Heart left ventricle (tissue), 16 donors: ENCODE measurements around the gene AIP. TPM values are rescaled to one million over a fixed set of nuclear protein-coding genes. Genes with fewer than 3 reads are reported as not detected.

Experiments
- ATAC-seq, 4 donors: fragments of 200-7000 bp; cut with Tn5 transposase; one replicate each; pipeline ENCODE4 v1.9.1; 2020 to 2022; ENCODE audit warnings: moderate library complexity in 4 of 4, mild to moderate bottlenecking in 3 of 4, moderate number of reproducible peaks in 1 of 4
- DNase-seq, 5 donors: peaks; one replicate each; pipeline ENCODE4 v3.0.0-alpha.2; 2020
- H3K27ac ChIP-seq, 12 donors: fragments of 200-600 bp; sonication (generic) in 4 of 12; one replicate each; pipeline versions ENCODE4 v1.5.0 to v1.8.0; 2016 to 2022; ENCODE audit warnings: mild to moderate bottlenecking in 2 of 12
- H3K27me3 ChIP-seq, 9 donors: fragments of 200-600 bp; sonication (generic) in 2 of 9; one replicate each; pipeline versions ENCODE4 v1.5.1 to v1.8.0; 2016 to 2022; ENCODE audit warnings: mild to moderate bottlenecking in 3 of 9
- H3K36me3 ChIP-seq, 9 donors: fragments of 200-600 bp; sonication (generic) in 2 of 9; one replicate each; pipeline versions ENCODE4 v1.5.0 to v1.8.0; 2018 to 2022; ENCODE audit warnings: mild to moderate bottlenecking in 2 of 9
- H3K4me1 ChIP-seq, 12 donors: fragments of 200-600 bp; sonication (generic) in 4 of 12; one replicate each; pipeline versions ENCODE4 v1.5.0 to v1.8.0; 2016 to 2022; ENCODE audit warnings: mild to moderate bottlenecking in 3 of 12
- H3K4me3 ChIP-seq, 12 donors: fragments of 200-600 bp; sonication (generic) in 4 of 12; one replicate each; pipeline versions ENCODE4 v1.5.0 to v1.8.0; 2017 to 2022; ENCODE audit warnings: mild to moderate bottlenecking in 9 of 12, moderate library complexity in 4 of 12
- H3K9me3 ChIP-seq, 12 donors: fragments of 200-600 bp; sonication (generic) in 4 of 12; one replicate each; pipeline versions ENCODE4 v1.5.0 to v1.8.0; 2016 to 2022; ENCODE audit warnings: mild to moderate bottlenecking in 1 of 12
- CTCF ChIP-seq, 12 donors: fragments of 200-600 bp; sonication (generic) in 4 of 12; IDR thresholded peaks; one replicate each; pipeline versions ENCODE4 v1.5.0 to v1.8.0; 2018 to 2022; ENCODE audit warnings: antibody characterized with exemption in 12 of 12, mild to moderate bottlenecking in 5 of 12
- POLR2A ChIP-seq, 2 donors: fragments of 450-650 bp; IDR thresholded peaks; one replicate each; pipeline ENCODE4 v1.6.1; 2017; ENCODE audit warnings: antibody characterized with exemption in 2 of 2, mild to moderate bottlenecking in 2 of 2, moderate library complexity in 2 of 2
- WGBS, 4 donors: extraction: QIAGEN DNeasy Blood & Tissue Kit in 2 of 4; methylation state at CpG; one replicate each; pipeline versions ENCODE4 v1.1.5 to v1.1.7; 2013 to 2018; 5-methylcytosine and 5-hydroxymethylcytosine counted together
- intact Hi-C, 10 donors: fragments of 100-400 bp; cut with DNase I; formaldehyde crosslinking; loops; one replicate each; pipeline versions ENCODE4 v1.11.1 to v1.14.2; 2022
- polyA plus RNA-seq, 2 donors: library from polyadenylated mRNA; stranded (reverse); fragments of 200-250 nt; gene quantifications; one replicate each; pipeline ENCODE4 v1.2.3, GENCODE V29; 2013
- total RNA-seq, 9 donors: library from RNA; depleted of rRNA in 2 of 9; stranded (reverse); fragments of >200 nt in 2 of 9; fragmentation: NEBNext Ultra II Directional in 3 of 9; extraction: Animal tissue kit (Norgen Biotek cat#: 25700) in 3 of 9; gene quantifications; one replicate each; pipeline versions ENCODE4 v1.1.0 to v1.2.4, GENCODE V29; 2016 to 2023
- donor health status: ischemic (EF 13 %, LVEDD 7.1; RV severe dilation, severe dysfunction).
- donor health status: healthy with polysubstance abuse.
- donor health status: DM: no; HTN: yes; CAD: no.
- donor health status: DM: no; HTN: no; CAD: no.
- donor health status: ischemic (EF 25% LVEDD 6.9; RV normal size, moderate dysfunction).
- donor health status: ischemic (EF 25% LVEDD 5.7; RV mildly dilated, moderate dysfunction).
- donor health status: healthy.
- donor health status: DM: yes; HTN: yes; CAD: no.
- donor health status: ischemic (EF 35%, LVEDD 5.7; RV mildly dilated, moderate dysfunction).
- donor health status: nonischemic (EF 11% LVEDD 7.7; RV severe dilation, severe dysfunction).
- donor health status: DM: yes; HTN: yes; CAD: no.
- donor health status: PGD.
- donor health status: ischemic (EF 29% LVEDD 5.4; RV normal size, mild dysfunction).
- donor health status: nonischemic (EF 23%, LVEDD 6.1; RV moderate dilation, normal function).

AIP gene
- total and polyA plus RNA-seq, 11 donors, result 41.7 to 96.4 (median 57.9) TPM

- no peaks in the 10 kb centered on the region for H3K36me3 ChIP-seq
- H3K27me3 ChIP-seq, result no peaks in the 10 kb centered on the region
- no peak overlapping the region for H3K4me3 ChIP-seq
- no peaks in the 10 kb centered on the region for H3K4me1 ChIP-seq
- intact Hi-C loops, result no loop called here
- 74 to 87% (median 78%) methylated on average over 12 to 25 of the region's 25 CpGs for WGBS, 4 donors
- H3K9me3 ChIP-seq, result no peaks in the 10 kb centered on the region
- peak in 1 of 4 donors; percentile 12 for ATAC-seq
- TF ChIP-seq CTCF (IDR thresholded peaks at IDR 0.05) (no peak), POLR2A (IDR thresholded peaks at IDR 0.05) (no peak)
- no peak for DNase-seq
- no peak overlapping the region for H3K27ac ChIP-seq
Measured at GRCh38 chr11:67523556-67524479, 41.0 kb downstream of the AIP start.

GRCh38 chr11:67524480-67524808 lies 41.6 kb downstream of the AIP start:
- H3K4me3 ChIP-seq, result no peak overlapping the region
- H3K27ac ChIP-seq, result no peak overlapping the region
- intact Hi-C loops, result no loop called here
- no peaks in the 10 kb centered on the region for H3K9me3 ChIP-seq
- no peak for DNase-seq
- ATAC-seq, result no peak
- no peaks in the 10 kb centered on the region for H3K36me3 ChIP-seq
- H3K4me1 ChIP-seq, result no peaks in the 10 kb centered on the region
- no peak for TF ChIP-seq POLR2A (IDR thresholded peaks at IDR 0.05)
- no peak for TF ChIP-seq CTCF (IDR thresholded peaks at IDR 0.05)
- no peaks in the 10 kb centered on the region for H3K27me3 ChIP-seq
- 80 to 91% (median 86%) methylated on average over 9 of the region's 9 CpGs for WGBS, 4 donors

GRCh38 chr11:67525275-67525976 lies 42.6 kb downstream of the AIP start:
- no peak for DNase-seq

More at GRCh38 chr11:67525275-67525976, 42.6 kb downstream of the AIP start:
- H3K4me1 ChIP-seq, result no peaks in the 10 kb centered on the region
- H3K9me3 ChIP-seq, result no peaks in the 10 kb centered on the region
- no peak for ATAC-seq
- H3K4me3 ChIP-seq, result no peak overlapping the region
- H3K27me3 ChIP-seq, result no peaks in the 10 kb centered on the region
- no peak overlapping the region for H3K27ac ChIP-seq
- H3K36me3 ChIP-seq, result no peaks in the 10 kb centered on the region
- 69 to 77% (median 76%) methylated on average over 5 of the region's 5 CpGs for WGBS, 4 donors
- intact Hi-C loops, result no loop called here
- TF ChIP-seq POLR2A (IDR thresholded peaks at IDR 0.05) (no peak), CTCF (IDR thresholded peaks at IDR 0.05) (no peak)
